Suppressor macrophage treated with lipopolysaccharide for 4 hours (primary cell): Measurements from ENCODE around the gene MCAM.

ENCODE experiments used
- DNase-seq: peaks from one replicate; pipeline ENCODE4 v3.0.0-alpha.2; 2020

The MCAM gene

DNA sequence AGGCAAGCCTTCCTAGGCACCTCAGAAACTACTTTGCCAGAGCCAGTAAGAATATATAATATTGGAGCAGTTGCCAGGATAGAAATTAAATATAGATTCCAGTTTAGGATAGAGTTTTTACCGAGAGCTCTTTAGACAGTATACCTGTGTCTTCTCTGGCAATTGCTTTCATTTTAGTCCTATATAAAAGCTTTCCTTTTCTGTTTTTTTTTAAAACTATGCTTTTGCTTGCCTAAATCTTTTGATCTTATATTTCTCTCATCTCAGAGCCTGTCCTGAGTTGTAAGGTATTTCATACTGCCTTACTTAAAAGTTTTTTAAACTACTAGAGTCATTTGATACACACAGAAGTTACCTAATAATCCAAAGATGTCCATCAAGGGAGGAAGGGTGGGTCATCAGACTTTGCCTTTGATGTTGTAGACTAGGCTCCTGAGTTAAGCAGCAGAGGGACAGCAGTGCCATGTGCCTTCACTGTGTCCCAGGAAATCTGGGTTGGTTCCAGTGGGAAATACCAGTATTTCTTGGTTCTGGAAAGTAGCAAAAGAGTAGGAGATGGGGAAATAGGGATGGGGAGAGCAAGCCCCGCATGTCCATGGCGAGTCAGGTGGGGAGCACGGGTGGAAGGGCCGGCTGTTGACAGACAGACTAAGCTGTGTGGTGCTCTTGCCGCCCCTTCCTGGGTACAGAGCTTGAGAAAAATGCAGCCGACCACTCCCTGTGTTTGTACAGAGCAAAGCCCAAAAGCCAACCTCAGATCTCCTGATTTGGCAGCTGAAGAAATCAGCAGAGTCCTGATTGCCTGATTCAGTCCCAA is 11.2 kb downstream of the MCAM start:
- DNase-seq: no peak

DNA sequence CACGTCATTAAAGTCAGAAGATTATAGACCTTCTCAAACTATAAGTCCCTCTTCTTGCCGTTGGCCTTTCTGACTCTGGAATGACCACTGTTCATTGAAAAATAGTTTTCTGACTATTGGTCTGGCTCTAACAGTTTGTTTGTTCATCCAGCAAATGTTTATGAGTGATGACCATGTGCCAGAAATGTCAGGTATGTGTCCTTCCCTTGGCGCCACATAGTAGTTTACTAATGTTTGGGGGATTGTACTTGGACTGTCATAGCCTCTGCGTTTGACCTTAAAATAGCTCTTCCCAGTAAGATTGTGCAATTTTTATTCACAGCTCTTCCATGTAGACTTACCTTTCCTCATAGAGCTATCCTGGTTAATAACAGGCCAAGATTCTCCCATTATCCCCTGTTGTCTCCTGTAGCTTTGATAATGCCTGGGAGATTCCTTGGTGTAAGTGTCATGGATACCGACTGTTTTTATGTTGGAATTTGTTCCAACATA is 13.7 kb downstream of the MCAM start:
- DNase-seq: no peak

DNA sequence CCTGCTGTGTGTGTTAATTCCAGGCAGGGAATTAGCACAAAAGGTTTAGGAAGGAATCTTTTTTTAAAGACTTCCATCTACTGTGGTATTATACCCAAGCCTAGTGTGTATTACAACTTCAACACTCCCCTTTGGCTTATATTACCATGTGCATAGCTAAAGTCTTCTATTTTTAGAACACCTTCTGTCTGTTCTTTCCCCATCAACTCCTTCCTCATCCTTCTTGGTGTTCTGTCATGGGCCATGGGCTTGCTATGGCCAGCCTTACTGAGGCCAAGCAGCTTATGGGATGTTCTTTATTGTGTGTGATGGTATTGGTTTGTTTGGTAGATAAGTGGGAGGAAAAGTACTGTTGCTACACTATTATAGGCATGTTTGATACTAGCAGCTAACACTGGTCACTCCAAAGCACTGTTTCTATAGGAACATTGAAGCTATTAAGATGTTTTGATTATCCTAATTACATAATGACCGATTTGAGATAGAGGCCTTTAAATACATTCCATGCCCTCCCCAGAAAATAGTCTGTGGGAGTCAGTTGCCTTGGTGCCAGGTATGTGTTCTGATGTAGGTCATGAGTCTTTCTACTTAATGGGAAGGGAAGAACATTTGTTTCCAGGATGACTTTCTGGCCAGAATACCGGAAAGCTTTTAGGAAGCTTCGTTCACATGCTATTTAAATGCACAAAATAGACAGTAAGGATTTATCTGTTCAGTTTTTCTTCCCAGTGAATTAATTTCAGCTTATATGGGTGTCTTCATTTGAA is 16.5 kb downstream of the MCAM start:
- no peak for DNase-seq

DNA sequence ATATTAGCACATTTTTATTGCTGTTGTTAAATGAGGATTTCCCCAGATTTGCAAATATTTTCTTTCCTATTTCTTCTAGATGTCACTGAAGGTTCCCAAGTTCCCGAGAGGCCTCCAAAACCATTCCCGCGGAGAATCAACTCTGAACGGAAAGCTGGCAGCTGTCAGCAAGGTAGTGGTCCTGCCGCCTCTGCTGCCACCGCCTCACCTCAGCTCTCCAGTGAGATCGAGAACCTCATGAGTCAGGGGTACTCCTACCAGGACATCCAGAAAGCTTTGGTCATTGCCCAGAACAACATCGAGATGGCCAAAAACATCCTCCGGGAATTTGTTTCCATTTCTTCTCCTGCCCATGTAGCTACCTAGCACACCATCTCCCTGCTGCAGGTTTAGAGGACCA is 17.5 kb downstream of the MCAM start:
- no peak for DNase-seq

DNA sequence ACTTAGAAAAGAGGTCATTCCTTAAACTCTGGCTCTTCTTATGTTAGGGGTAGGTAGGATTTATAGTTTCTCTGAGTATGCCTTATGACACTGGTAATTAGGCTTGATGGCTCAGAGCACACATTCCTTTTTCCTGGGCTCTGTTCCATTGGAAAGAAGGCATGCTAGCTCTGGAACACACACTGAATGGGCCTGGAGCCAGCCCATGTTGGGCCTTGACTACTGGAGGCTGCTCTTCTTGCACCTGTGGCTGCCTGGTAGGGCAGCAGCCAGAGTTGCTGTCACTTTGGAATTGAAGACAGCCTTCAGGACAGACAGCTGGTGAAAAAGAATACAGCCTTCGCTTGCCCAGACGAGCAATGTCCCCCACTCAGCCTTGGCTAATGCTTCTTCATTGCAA is 18.2 kb downstream of the MCAM start:
- no peak for DNase-seq

DNA sequence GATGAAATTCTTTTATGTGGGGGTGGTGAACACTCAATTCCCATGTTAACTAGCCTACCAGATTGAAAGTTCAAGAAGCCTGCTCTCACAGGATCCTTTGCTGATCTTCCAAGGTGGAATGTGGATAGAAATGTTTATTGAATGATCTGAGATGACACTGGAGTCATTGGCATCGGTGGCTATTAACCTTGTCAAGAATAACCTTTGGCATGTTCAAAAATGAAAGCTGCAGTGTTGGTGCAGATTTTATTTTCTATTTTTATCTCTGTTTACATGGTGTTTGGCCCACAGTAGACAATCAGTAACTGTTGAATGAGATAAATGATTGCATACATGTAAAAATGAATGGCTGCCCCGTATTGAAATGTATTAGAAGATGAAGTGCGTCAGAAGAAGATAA is 19.0 kb downstream of the MCAM start:
- no peak for DNase-seq

DNA sequence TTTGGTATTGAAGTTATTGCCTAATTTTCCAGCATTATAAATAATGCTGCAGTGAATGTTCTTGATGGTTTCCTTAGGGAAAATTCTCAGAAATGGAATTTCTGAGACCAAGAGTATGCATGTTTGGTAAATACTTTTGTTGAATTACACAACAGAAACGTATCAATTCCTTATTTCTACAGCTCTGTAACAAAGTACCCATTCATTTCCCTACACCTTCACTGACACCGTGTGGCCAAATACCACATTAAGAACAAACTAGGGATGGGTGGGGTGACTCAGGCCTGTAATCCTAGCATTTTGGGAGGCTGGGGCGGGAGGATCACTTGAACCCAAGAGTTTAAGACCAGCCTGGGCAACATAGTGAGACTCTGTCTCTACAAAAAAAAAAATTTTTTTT is 21.8 kb downstream of the MCAM start:
- DNase-seq: no peak

DNA sequence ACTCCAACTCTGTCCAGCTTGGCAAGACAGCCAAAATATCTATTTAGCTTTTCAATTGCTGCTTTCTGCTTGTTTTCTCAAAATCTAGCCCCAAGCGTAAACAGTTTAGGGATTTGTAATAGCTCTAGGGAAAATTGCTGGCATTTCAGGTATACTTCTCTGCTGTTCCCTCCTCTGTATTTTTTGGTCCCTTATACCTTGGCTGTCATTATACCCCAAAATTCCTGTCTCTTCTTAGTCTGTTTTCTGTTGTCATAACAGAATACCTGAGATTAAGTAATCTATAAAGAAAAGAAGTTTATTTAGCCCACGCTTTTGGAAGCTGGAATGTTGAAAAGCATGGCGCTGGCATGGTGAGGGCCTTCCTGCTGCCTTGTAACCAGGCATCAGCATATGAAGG is 23.5 kb downstream of the MCAM start:
- no peak for DNase-seq

DNA sequence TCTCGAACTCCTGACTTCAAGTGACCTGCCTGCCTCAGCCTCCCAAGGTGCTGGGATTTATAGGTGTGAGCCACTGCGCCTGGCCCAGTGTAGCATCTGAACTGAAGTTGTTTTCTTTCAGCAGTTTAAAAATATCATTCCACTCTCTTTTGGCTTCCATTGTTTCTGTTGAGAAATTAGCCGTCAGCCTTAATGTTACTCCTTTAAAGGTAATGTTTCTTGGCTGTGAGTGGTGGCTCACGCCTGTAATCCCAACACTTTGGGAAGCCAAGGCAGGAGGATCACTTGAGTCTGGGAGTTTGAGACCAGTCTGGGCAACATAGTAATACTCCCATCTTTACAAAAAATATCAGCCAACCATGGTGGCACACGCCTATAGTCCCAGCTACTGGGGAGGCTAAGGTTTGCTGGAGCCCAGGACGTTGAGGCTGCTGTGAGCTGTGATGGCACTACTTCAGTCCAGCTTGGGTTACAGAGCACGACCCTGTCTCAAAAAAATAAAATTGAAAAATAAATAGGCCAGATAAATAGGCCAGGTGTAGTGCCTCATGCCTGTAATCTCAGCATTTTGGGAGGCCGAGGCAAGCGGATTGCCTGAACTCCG is 25.9 kb downstream of the MCAM start:
- DNase-seq: no peak

DNA sequence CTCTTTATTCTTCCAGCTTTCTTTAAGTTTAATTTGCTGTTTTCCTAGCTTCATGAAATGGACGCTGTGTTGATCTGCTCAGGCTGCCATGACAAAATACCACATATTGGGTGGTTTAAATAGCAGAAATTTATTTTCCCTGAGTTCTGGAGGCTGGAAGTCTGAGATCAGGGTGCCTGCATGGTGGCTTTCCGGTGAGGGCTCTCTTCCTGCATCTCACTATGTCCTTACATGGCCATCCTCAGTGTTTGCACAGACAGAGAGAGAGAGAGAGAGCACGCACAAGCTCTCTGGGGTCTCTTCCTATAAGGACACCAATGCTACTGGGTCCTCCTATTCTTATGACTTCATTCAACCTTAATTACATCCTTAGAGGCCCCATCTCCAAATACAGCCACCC is 28.7 kb downstream of the MCAM start:
- DNase-seq: no peak

DNA sequence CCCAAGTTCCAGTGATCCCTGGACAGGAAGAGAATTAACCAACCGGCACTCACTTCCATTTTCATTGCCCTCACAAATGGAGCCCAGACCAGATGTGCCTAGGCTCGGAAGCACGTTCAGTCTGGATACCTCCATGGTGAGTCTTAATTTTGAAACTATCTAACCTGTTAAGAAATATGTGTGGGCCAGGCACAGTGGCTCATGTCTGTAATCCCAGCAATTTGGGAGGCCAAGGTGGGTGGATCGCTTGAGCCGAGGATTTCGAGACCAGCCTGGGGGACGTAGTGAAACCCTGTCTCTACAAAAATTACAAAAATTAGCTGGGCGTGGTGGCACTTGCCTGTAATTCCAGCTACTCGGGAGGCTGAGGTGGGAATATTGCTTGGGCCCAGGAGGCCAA is 31.5 kb downstream of the MCAM start:
- DNase-seq: no peak

DNA sequence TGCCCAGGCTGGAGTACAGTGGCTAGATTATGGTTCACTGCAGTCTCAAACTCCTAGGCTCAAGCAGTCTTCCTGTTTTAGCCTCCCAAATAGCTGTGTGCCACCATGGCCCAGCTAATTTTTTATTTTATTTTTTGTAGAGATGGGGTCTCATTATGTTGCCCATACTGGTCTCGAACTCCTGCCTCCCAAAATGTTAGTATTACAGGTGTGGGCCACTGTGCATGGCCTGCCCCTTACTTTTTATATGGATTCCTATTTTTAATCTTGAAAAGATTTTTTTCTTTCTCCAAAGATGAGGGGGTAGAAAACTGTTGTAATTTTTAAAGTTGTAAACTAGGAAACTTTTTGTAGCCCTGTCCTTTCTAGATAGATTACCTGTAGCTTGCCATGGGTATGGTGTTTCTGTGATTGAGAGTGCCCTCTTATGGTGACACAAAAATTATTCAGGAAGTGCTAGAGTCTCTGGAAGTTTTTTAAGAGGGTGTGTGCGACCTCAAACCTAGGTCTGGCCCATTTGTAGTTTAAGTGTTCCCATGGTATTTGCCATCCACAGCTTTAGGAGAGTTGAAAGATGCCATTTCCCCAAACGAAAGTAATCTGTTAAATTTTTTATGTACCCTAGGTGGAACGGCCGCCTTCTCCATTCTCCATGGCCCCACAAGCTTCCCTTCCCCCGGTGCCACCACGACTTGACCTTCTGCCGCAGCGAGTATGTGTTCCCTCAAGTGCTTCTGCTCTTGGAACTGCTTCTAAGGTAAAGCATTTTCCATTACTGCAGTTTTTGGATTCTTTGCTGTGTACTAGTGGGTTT is 32.4 kb downstream of the MCAM start:
- peak; percentile 40 for DNase-seq

DNA sequence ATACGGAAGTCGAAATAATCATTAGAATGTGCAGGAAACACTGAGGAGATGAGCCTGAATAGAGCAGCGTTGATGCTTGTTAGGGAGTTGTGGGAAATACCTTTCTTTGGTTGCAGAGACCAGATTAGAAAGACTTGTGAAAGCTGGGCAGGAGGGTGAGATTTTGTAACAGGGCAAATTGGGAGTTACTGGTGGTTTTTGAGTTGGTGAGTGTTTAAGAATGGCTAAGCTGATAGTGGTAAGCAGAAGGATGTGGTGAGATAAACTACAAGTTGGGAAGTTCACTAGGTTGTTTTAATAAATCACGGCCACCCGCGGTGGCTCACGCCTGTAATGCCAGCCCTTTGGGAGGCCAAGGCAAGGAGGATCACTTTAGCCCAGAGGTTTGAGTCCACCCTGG is 34.4 kb downstream of the MCAM start:
- DNase-seq: no peak

DNA sequence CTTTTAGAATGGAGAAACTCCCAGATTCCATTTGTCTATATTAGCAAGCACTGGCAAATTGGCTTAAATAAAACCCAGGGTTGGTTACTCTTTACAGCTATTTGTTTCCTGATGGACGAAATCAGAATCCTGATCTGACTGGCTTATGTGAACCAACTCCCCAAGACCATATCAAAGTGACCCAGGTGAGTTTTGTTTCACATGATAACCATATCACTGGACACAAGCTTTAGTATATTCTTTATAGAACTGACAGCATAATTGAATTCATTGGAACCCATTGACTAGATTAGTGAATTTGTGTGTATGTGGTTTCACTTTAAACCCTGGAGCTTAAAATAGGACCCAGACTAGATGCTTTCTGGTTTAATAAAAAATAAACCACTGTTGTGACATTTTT is 39.3 kb downstream of the MCAM start:
- no peak for DNase-seq

DNA sequence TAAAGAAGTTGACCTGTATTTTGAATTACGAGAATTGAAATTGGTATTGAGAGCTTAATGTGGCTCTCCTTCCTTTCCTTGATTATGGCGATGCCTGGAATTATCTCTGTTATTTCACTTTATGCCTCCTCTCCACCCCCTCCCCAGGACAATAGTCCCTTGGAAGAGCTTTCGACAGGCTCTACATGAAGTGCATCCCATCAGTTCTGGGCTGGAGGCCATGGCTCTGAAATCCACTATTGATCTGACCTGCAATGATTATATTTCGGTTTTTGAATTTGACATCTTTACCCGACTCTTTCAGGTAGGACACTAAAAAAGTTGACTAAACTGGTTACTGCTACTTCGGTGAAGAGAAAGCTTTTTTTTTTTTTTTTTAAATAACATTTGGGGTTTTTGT is 43.2 kb downstream of the MCAM start:
- DNase-seq: no peak

DNA sequence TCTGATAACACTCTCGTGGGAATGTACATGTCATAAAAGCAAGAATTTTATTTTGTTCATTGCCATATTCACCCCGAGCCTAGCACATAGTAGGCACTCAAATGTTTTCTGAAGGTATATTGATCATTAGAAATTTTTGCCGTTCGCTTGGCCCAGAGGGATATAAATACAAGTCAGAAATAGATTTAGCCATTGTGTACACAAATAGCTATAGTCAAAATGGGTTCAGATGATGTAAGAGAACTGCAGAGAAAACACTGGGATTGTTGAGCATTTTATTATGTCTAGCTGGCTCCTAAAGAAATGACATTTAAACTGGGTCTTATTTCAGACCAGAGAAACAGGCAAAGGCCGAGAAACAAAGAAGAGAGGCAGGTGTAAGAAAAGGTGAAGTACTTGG is 49.3 kb downstream of the MCAM start:
- no peak for DNase-seq

DNA sequence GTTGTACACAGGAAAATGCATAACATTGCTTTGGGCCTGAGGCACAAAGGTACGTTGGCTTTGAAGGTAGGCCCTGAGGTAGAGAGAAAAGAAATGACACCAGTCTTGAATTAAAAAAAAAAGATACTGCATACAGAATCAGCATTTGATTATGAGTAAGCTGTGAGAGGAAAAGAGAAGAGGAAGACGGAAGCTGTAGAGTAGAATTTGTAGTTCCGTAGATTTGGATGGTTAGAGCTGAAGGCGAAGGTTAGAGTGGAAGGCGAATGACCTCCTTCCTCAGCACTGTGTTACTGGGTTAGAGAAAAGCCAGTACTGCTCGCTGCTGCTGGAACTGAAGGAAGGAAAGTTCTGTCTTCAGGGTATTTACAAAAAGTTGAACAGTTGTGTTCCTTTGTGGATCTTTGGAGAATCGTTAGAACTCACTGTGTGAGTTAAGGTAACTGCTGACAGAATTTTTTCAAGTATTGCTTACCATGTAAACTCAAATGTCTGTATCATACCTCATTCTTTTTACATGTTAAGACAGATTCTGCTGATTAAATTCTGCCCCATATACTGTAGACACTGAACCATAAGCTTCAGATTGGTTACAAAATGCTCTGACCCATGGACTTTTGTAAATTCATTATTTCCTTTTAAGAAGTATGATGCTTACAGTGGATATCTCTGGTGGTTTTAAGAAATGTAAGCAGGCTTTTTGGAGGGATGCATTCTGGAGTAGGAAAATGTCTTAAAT is 50.2 kb downstream of the MCAM start:
- DNase-seq: peak; percentile 24

DNA sequence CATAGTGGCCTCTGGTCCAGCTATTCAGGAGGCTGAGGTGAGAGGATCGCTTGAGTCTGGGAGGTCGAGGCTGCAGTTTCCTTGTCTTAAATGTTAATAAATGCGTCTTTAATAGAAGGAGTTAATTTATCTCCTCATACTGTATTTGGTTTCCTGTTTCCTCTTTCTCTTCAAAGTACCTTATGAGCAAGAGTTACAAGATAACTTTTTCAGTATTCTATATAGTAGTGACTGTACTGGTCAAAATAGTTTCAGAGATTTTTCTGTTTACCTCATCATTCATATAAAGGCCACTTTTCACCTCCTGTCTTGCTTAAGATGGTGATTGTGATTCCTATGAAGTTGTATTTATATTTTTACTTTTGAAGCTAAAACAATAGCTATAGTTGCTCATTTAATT is 50.9 kb downstream of the MCAM start:
- DNase-seq: no peak

DNA sequence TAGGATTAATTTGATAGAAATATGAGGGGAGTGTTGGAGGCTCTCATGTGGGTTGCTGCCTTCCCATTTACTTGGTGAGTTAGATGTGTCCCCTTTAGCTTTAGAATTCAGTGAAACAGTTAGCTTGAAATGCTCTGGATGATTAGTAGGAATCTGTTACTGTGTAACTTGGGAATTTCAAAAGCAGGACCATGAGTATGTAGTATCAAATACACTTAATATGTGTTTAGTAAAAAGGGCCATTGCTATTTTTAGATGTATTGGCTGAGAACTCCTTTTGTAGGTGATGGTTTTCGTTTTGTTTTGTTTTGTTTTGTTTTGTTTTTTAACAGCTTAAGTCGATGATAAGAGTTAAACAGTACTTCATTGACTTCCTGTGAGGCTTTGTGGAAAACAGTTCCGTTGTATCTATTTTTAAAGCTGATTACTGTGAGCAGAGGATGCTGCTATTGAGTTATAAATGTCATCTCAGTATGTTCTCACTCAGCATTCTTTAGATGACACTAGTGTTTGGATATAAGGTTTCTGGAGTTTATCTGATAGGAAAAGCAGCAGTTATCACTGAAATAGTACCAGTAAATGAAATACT is 53.5 kb downstream of the MCAM start:
- DNase-seq: peak; percentile 5

DNA sequence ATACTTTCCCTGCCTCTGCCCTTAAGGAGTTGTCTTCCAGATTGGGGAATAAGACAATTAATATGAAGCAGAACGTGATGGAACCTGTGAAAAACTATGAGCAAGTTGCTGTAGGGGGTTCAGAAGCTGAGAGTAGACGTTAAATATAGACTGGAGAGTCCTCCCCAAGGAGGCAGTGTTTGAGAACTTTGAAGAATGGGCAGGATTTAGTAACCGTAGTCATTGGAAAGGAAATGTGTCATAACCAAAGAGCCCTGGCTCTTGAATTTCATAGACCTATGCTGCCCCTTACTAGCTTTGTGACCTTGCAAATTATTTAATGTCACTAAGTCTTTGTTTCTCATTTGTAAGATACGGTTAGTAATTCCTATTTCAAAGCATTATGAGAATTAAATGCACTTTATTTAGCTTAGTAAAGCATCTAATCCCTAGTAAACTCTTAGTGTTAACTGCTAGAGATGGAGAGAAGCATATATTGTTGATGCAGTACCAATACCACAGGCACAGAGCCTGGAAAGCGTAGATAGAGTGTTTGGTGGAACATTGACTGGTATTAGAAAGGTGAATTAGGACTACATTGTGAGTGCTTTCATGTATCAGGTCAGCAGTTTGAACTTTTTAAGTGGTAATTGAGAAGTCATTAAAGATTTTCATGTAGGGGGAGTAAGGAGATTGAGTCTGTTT is 54.1 kb downstream of the MCAM start:
- DNase-seq: peak; percentile 53

DNA sequence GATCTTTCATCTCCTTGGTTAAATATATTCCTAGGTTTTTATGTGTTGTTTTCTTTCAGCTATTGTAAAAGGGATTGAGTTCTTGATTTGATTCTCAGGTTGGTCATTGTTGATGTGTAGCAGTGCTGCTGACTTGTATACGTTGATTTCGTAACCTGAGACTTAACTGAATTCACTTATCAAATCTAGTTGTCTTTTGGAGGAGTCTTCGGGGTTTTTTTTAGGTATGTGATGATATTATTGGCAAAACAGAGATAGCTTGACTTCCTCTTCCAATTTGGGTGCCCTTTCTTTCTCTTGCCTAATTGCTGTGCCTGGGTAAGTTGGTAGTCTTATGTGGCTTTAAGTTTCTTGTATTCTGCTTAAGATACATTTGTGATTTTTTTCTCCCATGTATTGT is 57.9 kb downstream of the MCAM start:
- DNase-seq: peak; percentile 16
